AG09319 (cell line): ENCODE measurements around the gene ANXA11.
A peak's percentile ranks its signal among the peaks of the same experiment; 100 is the strongest.

Experiments used
- DNase-seq: peaks from one replicate; pipeline ENCODE4 v3.0.0-alpha.2; 2010; ENCODE audit warnings: low read depth; ENCODE audit errors: extremely low read depth
- CTCF ChIP-seq: IDR thresholded peaks from 2 replicates; pipeline ENCODE4 v1.5.1; 2011; ENCODE audit warnings: low read depth, mild to moderate bottlenecking, inconsistent platforms, low read length, moderate library complexity

Gene ANXA11

GRCh38 chr10:80154626-80154977 is 50.7 kb downstream of the ANXA11 start:
- no peak for TF ChIP-seq CTCF
- no peak for DNase-seq

DNA sequence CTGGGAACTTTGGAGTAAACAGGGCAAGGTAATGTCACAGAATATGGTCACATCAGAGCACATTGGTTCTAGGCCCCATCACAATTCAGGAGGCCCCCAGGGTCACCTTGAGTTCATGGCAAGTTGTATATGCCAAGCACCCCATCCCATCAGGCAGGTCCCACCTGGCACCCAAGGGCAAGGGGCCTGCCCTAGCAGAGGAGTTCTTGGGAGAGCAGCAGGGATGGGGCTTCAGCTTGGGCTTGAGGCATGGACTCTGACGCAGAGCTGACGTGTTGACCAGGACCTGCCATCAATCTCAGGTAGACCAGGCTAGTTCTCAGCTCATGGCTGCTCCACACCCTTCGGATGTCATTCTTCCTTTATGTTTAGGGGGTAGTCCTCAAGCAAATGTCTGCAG is 51.9 kb downstream of the ANXA11 start:
- no peak for TF ChIP-seq CTCF
- no peak for DNase-seq

DNA sequence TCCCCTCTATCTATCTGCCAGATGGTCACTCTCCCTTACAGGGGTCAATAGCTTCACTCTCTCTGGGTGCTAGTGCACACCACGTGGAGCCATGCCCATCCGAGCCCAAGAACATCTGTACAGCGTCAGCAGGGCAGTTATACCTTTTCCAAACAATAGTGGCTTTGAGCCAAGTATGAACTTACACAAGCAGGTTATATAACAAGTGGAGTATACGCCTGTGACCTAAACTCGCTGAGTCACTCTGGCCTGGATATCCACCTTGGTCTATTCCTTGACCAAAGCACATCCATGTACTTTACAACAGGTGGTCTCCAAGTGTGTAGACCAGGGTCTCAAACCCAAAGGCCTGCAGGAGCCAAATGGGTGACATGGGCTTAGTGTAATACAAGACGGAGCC is 52.5 kb downstream of the ANXA11 start:
- no peak for TF ChIP-seq CTCF
- no peak for DNase-seq

DNA sequence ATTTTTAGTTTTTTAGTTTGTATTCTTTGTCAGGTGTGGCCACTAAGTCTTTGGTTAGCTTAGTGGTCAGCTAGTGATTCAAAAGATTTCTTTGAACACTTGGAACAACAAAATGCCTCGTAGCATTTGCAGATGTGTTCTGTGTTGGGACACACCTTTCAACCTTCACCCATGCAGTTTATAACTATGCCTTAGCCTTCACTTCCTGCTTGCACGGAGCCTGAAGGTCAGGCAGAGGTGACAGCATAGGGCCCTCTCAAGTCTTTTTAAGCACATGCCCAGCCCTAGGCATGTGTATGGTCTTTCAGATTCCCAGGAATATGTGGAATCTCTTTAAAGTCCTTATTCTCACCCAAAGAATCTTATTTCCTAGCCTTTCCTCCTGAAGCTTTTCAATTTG is 55.2 kb downstream of the ANXA11 start:
- no peak for TF ChIP-seq CTCF
- no peak for DNase-seq

DNA sequence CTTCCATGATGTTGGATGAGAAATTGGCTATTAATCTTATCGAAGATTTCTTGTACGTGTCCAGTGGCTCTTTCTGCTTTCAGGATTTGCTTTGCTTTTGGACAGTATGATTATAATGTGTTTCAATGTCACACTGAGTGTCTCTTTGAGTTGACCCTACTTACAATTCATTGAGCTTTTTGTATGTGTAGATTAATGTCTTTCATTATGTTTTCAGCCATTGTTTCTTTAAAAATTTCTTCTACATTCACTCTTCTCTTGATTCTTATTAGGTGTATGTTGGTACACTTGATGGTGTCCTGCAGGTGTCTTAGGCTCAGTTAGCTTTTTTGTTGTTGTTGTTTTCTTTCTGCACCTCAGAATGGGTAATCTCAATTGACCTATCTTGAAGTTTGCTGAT is 56.2 kb downstream of the ANXA11 start:
- no peak for DNase-seq
- TF ChIP-seq CTCF: no peak

DNA sequence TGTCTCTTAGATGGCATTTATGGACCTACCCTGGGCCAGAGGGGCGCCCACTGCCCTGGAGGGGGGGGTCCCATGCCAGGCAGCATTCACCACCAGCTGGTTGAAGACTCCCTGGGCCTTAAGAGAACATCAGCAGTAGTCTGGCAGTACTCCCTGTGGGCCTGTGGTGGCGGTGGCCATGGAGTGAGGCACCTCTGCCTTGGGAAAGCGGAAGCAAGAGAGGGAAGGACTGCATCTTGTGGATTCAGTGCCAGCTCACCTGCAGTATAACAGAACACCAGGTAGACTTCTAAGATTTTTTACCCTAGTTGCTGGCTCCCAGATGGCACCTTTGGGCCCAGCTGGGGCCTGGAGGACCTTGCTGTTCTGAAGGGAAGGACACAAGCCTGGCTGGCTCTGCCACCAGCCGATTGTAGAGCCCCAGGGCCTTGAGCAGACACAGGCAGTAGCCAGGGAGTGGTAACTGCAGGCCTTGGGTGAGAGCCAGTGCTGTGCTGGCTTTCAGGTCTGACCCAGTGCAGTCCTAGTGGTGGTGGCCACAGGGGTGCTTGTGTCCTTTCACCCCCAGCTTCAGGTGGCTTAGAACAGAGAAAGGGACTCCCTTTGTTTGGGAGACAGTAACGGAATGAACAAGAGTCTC is 57.1 kb downstream of the ANXA11 start:
- no peak for DNase-seq
- no peak for TF ChIP-seq CTCF

GRCh38 chr10:80146918-80147317 is 58.4 kb downstream of the ANXA11 start:
- DNase-seq: no peak
- TF ChIP-seq CTCF: no peak

GRCh38 chr10:80145406-80146308 is 59.7 kb downstream of the ANXA11 start:
- peak; percentile 57 for DNase-seq
